Measurements from ENCODE around the gene UNC45B.

DNA sequence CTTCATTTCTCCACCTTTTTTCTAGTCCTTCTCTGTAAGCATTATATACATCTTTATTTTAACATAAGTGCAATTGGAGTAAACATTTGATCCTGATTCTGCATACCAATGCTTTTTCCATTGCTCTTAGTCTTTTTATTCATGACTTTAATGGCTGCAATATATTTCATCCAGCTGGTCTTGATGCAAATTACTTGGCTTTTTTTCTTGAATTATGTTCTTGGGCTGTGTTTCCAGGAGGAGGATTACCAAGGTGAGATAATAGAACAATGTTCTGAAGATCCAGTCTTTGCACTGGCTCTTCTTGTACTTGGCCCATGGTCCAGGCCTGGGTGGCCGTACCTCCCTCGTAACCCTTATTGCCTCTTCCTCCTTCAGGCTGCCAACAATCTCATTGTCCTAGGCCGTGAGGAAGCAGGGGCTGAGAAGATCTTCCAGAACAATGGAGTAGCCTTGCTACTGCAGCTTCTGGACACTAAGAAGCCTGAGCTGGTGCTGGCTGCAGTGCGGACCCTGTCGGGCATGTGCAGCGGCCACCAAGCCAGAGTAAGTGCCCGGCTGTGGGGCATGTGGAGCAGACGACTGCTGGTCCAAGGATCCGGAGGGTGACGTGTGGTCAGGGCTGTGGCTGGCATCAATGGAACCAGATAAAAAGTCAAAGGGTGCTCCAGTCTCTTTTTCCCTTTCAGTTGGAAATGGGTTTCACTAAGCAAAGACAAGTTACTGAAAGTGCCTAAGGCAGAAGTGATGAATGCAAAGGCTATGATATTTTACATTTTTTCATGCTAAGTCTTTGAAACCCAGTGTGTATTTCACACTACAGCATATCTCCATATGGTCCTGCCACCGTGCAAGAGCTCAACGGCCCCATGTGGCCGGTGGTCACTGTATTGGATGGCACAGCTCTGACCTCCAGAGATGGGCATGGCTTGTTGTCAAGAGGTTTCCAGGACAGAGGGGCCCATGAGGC, 6.9 kb downstream of the UNC45B start:
- TF ChIP-seq, protein P1, sequence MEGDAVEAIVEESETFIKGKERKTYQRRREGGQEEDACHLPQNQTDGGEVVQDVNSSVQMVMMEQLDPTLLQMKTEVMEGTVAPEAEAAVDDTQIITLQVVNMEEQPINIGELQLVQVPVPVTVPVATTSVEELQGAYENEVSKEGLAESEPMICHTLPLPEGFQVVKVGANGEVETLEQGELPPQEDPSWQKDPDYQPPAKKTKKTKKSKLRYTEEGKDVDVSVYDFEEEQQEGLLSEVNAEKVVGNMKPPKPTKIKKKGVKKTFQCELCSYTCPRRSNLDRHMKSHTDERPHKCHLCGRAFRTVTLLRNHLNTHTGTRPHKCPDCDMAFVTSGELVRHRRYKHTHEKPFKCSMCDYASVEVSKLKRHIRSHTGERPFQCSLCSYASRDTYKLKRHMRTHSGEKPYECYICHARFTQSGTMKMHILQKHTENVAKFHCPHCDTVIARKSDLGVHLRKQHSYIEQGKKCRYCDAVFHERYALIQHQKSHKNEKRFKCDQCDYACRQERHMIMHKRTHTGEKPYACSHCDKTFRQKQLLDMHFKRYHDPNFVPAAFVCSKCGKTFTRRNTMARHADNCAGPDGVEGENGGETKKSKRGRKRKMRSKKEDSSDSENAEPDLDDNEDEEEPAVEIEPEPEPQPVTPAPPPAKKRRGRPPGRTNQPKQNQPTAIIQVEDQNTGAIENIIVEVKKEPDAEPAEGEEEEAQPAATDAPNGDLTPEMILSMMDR (IDR thresholded peaks at IDR 0.05), result no peak
- no peak for TF ChIP-seq POLR2A (IDR thresholded peaks at IDR 0.05)
